Activated T-cell treated with anti-CD3 and anti-CD28 coated beads for 1 hour (primary cell): Measurements from ENCODE around the gene AMPD3.

Source experiments
- DNase-seq: peaks from one replicate; pipeline ENCODE4 v3.0.0-alpha.2; 2020; ENCODE audit warnings: low read depth

The AMPD3 gene

GRCh38 chr11:10461276-10461790, 6.3 kb downstream of the AMPD3 start:
- no peak for DNase-seq

- no peak for DNase-seq
Observed at GRCh38 chr11:10462746-10463300, 7.8 kb downstream of the AMPD3 start.

GRCh38 chr11:10473371-10473770, 18.3 kb downstream of the AMPD3 start:
- no peak for DNase-seq

GRCh38 chr11:10474551-10474950, 19.5 kb downstream of the AMPD3 start:
- DNase-seq = no peak

GRCh38 chr11:10476342-10476741, 21.3 kb downstream of the AMPD3 start:
- no peak for DNase-seq

GRCh38 chr11:10476927-10477689, 22.0 kb downstream of the AMPD3 start:
- no peak for DNase-seq

GRCh38 chr11:10477690-10478046, 22.6 kb downstream of the AMPD3 start:
- no peak for DNase-seq

GRCh38 chr11:10478066-10478465, 23.0 kb downstream of the AMPD3 start:
- no peak for DNase-seq

- no peak for DNase-seq
Observed at GRCh38 chr11:10478574-10479550, 23.8 kb downstream of the AMPD3 start.

GRCh38 chr11:10480026-10480425, 25.0 kb downstream of the AMPD3 start:
- DNase-seq = no peak

GRCh38 chr11:10480760-10481159, 25.7 kb downstream of the AMPD3 start:
- DNase-seq = no peak

GRCh38 chr11:10481560-10482349, 26.7 kb downstream of the AMPD3 start:
- DNase-seq = no peak

- no peak for DNase-seq
Observed at GRCh38 chr11:10483174-10483573, 28.1 kb downstream of the AMPD3 start.

- DNase-seq = no peak
Observed at GRCh38 chr11:10483584-10483983, 28.5 kb downstream of the AMPD3 start.

GRCh38 chr11:10484461-10485180, 29.6 kb downstream of the AMPD3 start:
- no peak for DNase-seq

- no peak for DNase-seq
Observed at GRCh38 chr11:10485646-10486045, 30.6 kb downstream of the AMPD3 start.

- no peak for DNase-seq
Observed at GRCh38 chr11:10486161-10486840, 31.2 kb downstream of the AMPD3 start.

- no peak for DNase-seq
Observed at GRCh38 chr11:10487002-10487647, 32.1 kb downstream of the AMPD3 start.

GRCh38 chr11:10488121-10488933, 33.3 kb downstream of the AMPD3 start:
- no peak for DNase-seq
